Hepatocyte (in vitro differentiated cells): ENCODE measurements around the gene RASAL1.

ENCODE experiments used
- EZH2 ChIP-seq: fragments of 200-600 bp; sonication (generic); IDR thresholded peaks from 2 replicates; pipeline ENCODE4 v1.6.1; 2016; ENCODE audit warnings: antibody characterized with exemption, mild to moderate bottlenecking, borderline replicate concordance
- TF ChIP-seq, protein P1 (sequence below): fragments of 200-600 bp; sonication (generic); IDR thresholded peaks from 2 replicates; pipeline ENCODE4 v1.5.1; 2016; ENCODE audit warnings: antibody characterized with exemption, mild to moderate bottlenecking; ENCODE audit not compliant: poor library complexity

DNA sequence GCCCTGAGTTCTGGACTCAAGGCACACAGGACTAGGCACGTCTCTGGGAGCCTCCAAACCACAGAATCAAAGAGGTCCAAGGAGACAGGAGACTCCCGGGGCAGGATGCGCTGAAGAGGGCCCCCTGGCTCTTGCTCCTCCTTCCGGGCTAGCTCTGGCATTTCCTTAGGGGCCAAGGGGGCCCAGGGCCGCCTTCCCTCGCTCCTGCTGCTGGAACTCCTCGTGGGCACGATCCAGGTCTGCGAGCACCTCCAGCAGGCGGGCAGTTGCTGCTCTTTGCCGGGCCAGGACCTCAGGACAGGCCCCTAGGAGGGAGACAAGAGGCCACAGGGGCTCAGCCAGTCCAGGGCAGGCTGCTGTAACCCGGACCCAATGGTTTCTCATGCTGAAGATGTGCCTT, 35.8 kb downstream of the RASAL1 start:
- no peak for TF ChIP-seq EZH2
- TF ChIP-seq, protein P1, sequence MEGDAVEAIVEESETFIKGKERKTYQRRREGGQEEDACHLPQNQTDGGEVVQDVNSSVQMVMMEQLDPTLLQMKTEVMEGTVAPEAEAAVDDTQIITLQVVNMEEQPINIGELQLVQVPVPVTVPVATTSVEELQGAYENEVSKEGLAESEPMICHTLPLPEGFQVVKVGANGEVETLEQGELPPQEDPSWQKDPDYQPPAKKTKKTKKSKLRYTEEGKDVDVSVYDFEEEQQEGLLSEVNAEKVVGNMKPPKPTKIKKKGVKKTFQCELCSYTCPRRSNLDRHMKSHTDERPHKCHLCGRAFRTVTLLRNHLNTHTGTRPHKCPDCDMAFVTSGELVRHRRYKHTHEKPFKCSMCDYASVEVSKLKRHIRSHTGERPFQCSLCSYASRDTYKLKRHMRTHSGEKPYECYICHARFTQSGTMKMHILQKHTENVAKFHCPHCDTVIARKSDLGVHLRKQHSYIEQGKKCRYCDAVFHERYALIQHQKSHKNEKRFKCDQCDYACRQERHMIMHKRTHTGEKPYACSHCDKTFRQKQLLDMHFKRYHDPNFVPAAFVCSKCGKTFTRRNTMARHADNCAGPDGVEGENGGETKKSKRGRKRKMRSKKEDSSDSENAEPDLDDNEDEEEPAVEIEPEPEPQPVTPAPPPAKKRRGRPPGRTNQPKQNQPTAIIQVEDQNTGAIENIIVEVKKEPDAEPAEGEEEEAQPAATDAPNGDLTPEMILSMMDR, result no peak
